HT1080 (cell line): ENCODE measurements around the gene EPS15. TPM values are rescaled to one million over a fixed set of nuclear protein-coding genes. Genes with fewer than 3 reads are reported as not detected.
"Not testable (repeated sequence)": the region's sequence is repeated elsewhere in the genome, so short reads cannot be mapped to it uniquely, and the experiment has no call there.

Experiments used
- DNase-seq: peaks from one replicate; pipeline ENCODE4 v3.0.0-alpha.2; 2015; ENCODE audit warnings: low read depth
- total RNA-seq: library from RNA; depleted of rRNA; stranded (reverse); fragments of >200 nt; shearing (Covaris generic); gene quantifications from 2 replicates; pipeline ENCODE4 v1.2.3, GENCODE V29; 2014

The EPS15 gene
- total RNA-seq, 1 experiment from 2014 or later = 20.8 TPM

- no peak for DNase-seq
Measured at GRCh38 chr1:51543858-51544257, 24.8 kb upstream of the EPS15 start.

GRCh38 chr1:51542158-51542953 is 23.3 kb upstream of the EPS15 start:
- DNase-seq = no peak

- peak; percentile 64 for DNase-seq
Measured at GRCh38 chr1:51541313-51542050, 22.4 kb upstream of the EPS15 start.

- DNase-seq = no peak
Measured at GRCh38 chr1:51537568-51537967, 18.5 kb upstream of the EPS15 start.

GRCh38 chr1:51535006-51535592 is 16.0 kb upstream of the EPS15 start:
- DNase-seq = peak; percentile 71

- DNase-seq = no peak
Measured at GRCh38 chr1:51534447-51534846, 15.4 kb upstream of the EPS15 start.

- DNase-seq = no peak
Measured at GRCh38 chr1:51532853-51533252, 13.8 kb upstream of the EPS15 start.

GRCh38 chr1:51530447-51530846 is 11.4 kb upstream of the EPS15 start:
- not testable (repeated sequence) for DNase-seq

- DNase-seq = no peak
Measured at GRCh38 chr1:51527144-51527543, 8.1 kb upstream of the EPS15 start.

GRCh38 chr1:51526248-51526647 is 7.2 kb upstream of the EPS15 start:
- no peak for DNase-seq

GRCh38 chr1:51525295-51525694 is 6.2 kb upstream of the EPS15 start:
- DNase-seq = no peak

- DNase-seq = no peak
Measured at GRCh38 chr1:51524817-51525216, 5.8 kb upstream of the EPS15 start.

GRCh38 chr1:51523931-51524330 is 4.9 kb upstream of the EPS15 start:
- no peak for DNase-seq

- DNase-seq = no peak
Measured at GRCh38 chr1:51520700-51521248, 1.7 kb upstream of the EPS15 start.

GRCh38 chr1:51519865-51520699 is 1.0 kb upstream of the EPS15 start:
- peak; percentile 80 for DNase-seq

GRCh38 chr1:51518586-51519047 is 449 bp downstream of the EPS15 start:
- peak; percentile 38 for DNase-seq

- DNase-seq = peak; percentile 54
Measured at GRCh38 chr1:51518033-51518585, 957 bp downstream of the EPS15 start.

- no peak for DNase-seq
Measured at GRCh38 chr1:51517361-51518032, 1.6 kb downstream of the EPS15 start.

- no peak for DNase-seq
Measured at GRCh38 chr1:51516649-51517158, 2.4 kb downstream of the EPS15 start.
